Measurements from ENCODE around the gene MYO15A. TPM values are rescaled to one million over a fixed set of nuclear protein-coding genes. Genes with fewer than 3 reads are reported as not detected.

The MYO15A gene
- total RNA-seq, 2 donors from 2014 or later = 0.32 to 8.3 TPM

DNA sequence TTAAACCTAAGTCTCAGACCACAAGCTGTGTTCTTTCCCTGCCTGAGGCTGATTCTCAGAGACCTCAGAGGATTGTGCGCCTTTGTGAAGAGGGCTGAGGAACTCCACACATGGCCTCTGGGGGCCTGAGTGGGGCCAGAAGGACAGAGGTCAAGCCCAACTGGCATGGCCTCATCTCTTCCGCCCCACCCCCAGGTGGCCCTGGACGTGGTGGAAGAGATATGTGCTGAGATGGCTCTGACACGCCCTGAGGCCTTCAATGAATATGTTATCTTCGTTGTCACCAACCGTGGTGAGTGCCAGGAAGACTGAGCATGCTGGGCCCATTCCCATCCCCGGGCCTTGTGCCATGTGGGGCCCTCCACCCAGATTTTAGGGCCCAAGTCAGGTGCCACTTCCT is 55.0 kb downstream of the MYO15A start:
- H3K9me3 ChIP-seq = no peaks in the 10 kb centered on the region
- H3K36me3 ChIP-seq = no peaks in the 10 kb centered on the region
- DNase-seq (ENCODE audit: low spot score) = no peak
- no peak overlapping the region for H3K27ac ChIP-seq
- 68% methylated on average over 7 of the region's 7 CpGs for WGBS
- intact Hi-C loops (cut with DNase I) = no loop called here
- no peak overlapping the region for H3K4me3 ChIP-seq
- TF ChIP-seq, protein P1, sequence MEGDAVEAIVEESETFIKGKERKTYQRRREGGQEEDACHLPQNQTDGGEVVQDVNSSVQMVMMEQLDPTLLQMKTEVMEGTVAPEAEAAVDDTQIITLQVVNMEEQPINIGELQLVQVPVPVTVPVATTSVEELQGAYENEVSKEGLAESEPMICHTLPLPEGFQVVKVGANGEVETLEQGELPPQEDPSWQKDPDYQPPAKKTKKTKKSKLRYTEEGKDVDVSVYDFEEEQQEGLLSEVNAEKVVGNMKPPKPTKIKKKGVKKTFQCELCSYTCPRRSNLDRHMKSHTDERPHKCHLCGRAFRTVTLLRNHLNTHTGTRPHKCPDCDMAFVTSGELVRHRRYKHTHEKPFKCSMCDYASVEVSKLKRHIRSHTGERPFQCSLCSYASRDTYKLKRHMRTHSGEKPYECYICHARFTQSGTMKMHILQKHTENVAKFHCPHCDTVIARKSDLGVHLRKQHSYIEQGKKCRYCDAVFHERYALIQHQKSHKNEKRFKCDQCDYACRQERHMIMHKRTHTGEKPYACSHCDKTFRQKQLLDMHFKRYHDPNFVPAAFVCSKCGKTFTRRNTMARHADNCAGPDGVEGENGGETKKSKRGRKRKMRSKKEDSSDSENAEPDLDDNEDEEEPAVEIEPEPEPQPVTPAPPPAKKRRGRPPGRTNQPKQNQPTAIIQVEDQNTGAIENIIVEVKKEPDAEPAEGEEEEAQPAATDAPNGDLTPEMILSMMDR (IDR thresholded peaks at IDR 0.05) = no peak
- TF ChIP-seq POLR2A (IDR thresholded peaks at IDR 0.05) (no peak), POLR2AphosphoS5 (IDR thresholded peaks at IDR 0.05) (no peak)
- no peaks in the 10 kb centered on the region for H3K27me3 ChIP-seq (replicated peaks; ENCODE audit: insufficient read depth)
- H3K4me1 ChIP-seq (replicated peaks) = no peaks in the 10 kb centered on the region

DNA sequence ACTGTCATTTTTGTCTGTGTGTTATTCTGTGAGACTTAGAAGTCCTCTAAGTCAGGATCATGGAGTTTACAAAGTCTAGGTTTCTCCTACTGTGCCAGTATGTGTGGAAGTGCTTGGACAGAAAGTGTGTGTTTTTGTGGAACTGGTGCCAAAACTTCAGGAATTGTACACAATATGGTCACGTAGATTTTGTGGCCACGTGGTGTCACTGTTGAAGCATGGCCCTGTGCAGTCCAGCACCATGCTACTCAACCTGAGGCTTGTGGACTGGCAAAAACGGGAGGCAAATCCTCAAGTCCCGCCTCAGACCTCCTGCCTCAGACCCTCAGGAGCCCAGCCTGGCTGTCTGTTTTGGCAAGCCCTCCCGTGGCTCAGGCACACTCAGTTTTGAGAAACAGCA is 58.3 kb downstream of the MYO15A start:
- Histone ChIP-seq H3K4me3 (no peak overlapping the region), H3K4me1 (replicated peaks) (no peaks in the 10 kb centered on the region), H3K27ac (no peak overlapping the region), H3K27me3 (replicated peaks; ENCODE audit: insufficient read depth) (no peaks in the 10 kb centered on the region), H3K36me3 (no peaks in the 10 kb centered on the region), H3K9me3 (no peaks in the 10 kb centered on the region)
- no peak for DNase-seq (ENCODE audit: low spot score)
- intact Hi-C loops (cut with DNase I) = no loop called here
- WGBS = 43% methylated on average over 5 of the region's 5 CpGs
- TF ChIP-seq POLR2AphosphoS5 (IDR thresholded peaks at IDR 0.05) (peak; percentile 17), POLR2A (IDR thresholded peaks at IDR 0.05) (no peak)
- TF ChIP-seq, protein P1 (IDR thresholded peaks at IDR 0.05) = no peak

DNA sequence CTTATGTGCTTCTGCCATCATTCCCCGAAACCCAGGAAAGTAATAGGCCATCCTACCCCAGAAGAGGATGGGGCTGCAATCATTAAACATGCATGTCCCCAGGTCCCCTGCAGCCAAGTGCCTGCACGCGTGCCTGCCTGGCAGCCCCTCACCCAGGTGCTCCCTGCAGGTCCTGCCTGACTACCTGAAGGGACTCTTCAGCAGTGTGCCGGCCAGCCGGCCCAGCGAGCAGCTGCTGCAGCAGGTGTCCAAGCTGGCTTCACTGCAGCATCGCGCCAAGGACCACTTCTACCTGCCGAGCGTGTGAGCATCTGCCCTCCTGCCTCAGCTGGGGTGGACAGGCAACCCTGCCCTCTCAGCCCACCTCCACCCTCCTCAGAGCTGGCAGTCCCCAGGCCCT is 58.9 kb downstream of the MYO15A start:
- intact Hi-C loops (cut with DNase I) = no loop called here
- 81% methylated on average over 10 of the region's 10 CpGs for WGBS
- Histone ChIP-seq H3K36me3 (no peaks in the 10 kb centered on the region), H3K4me3 (no peak overlapping the region), H3K27ac (no peak overlapping the region), H3K9me3 (no peaks in the 10 kb centered on the region), H3K27me3 (replicated peaks; ENCODE audit: insufficient read depth) (no peaks in the 10 kb centered on the region), H3K4me1 (replicated peaks) (no peaks in the 10 kb centered on the region)
- TF ChIP-seq, protein P1 (IDR thresholded peaks at IDR 0.05) = no peak
- no peak for TF ChIP-seq POLR2AphosphoS5 (IDR thresholded peaks at IDR 0.05)
- TF ChIP-seq POLR2A (IDR thresholded peaks at IDR 0.05) = no peak
- DNase-seq (ENCODE audit: low spot score) = no peak

GRCh38 chr17:18172531-18173278 is 64.1 kb downstream of the MYO15A start:
- TF ChIP-seq POLR2A (IDR thresholded peaks at IDR 0.05) = no peak
- TF ChIP-seq, protein P1 (IDR thresholded peaks at IDR 0.05) = no peak
- no peak for TF ChIP-seq POLR2AphosphoS5 (IDR thresholded peaks at IDR 0.05)
- Histone ChIP-seq H3K27ac (no peak overlapping the region), H3K36me3 (no peaks in the 10 kb centered on the region), H3K27me3 (replicated peaks; ENCODE audit: insufficient read depth) (no peaks in the 10 kb centered on the region), H3K4me1 (replicated peaks) (no peaks in the 10 kb centered on the region), H3K9me3 (no peaks in the 10 kb centered on the region), H3K4me3 (no peak overlapping the region)
- 89% methylated on average over 3 of the region's 3 CpGs for WGBS
- no peak for DNase-seq (ENCODE audit: low spot score)
- intact Hi-C loops (cut with DNase I) = no loop called here

- no peak for TF ChIP-seq POLR2A (IDR thresholded peaks at IDR 0.05)
- TF ChIP-seq POLR2AphosphoS5 (IDR thresholded peaks at IDR 0.05) = no peak
- TF ChIP-seq, protein P1 (IDR thresholded peaks at IDR 0.05) = no peak
- intact Hi-C loops (cut with DNase I) = no loop called here
- H3K4me1 ChIP-seq (replicated peaks) = no peaks in the 10 kb centered on the region
Measured at GRCh38 chr17:18173740-18174139, 65.2 kb downstream of the MYO15A start.

More at GRCh38 chr17:18173740-18174139, 65.2 kb downstream of the MYO15A start:
- DNase-seq (ENCODE audit: low spot score) = no peak
- Histone ChIP-seq H3K9me3 (no peaks in the 10 kb centered on the region), H3K27ac (no peak overlapping the region), H3K27me3 (replicated peaks; ENCODE audit: insufficient read depth) (no peaks in the 10 kb centered on the region), H3K4me3 (no peak overlapping the region), H3K36me3 (no peaks in the 10 kb centered on the region)
- 92% methylated on average over 14 of the region's 14 CpGs for WGBS
